Activated T-helper 2 cell treated with anti-CD3 and anti-CD28 coated beads, Interferon-gamma antibody, Interleukin-2, Interleukin-4, amounts not matched to agents 10 μg/mL and 5 μg/mL and 100 μg/mL, durations not matched to agents 14 hours and 24 hours and 36 hours (primary cell): ENCODE measurements around the gene NEK9. TPM values are rescaled to one million over a fixed set of nuclear protein-coding genes. Genes with fewer than 3 reads are reported as not detected.

Source experiments
- DNase-seq: peaks from one replicate; pipeline ENCODE4 v3.0.0; 2021; ENCODE audit warnings: low spot score
- H3K27ac Mint-ChIP-seq: one replicate; pipeline ENCODE4 v1.8.0; 2021; ENCODE audit warnings: mixed read lengths
- H3K27me3 Mint-ChIP-seq: one replicate; pipeline ENCODE4 v1.8.0; 2021; ENCODE audit warnings: low read depth, mixed read lengths
- H3K36me3 Mint-ChIP-seq: one replicate; pipeline ENCODE4 v1.8.0; 2021; ENCODE audit warnings: low read depth, mixed read lengths
- H3K4me1 Mint-ChIP-seq: one replicate; pipeline ENCODE4 v1.8.0; 2021; ENCODE audit warnings: low read depth, mixed read lengths
- H3K4me3 Mint-ChIP-seq: one replicate; pipeline ENCODE4 v1.8.0; 2021; ENCODE audit warnings: low read depth, mild to moderate bottlenecking, moderate library complexity, mixed read lengths
- H3K9me3 Mint-ChIP-seq: one replicate; pipeline ENCODE4 v1.8.0; 2021; ENCODE audit warnings: mixed read lengths
- intact Hi-C: fragments of 100-400 bp; cut with micrococcal nuclease; formaldehyde crosslinking; loops from one replicate; pipeline ENCODE4 v1.15.1; 2023
- total RNA-seq: library from RNA; stranded (reverse); gene quantifications from 2 replicates; pipeline ENCODE4 v1.2.3, GENCODE V29; 2022

NEK9 gene
- 58.1 and 69.8 TPM in 2 replicates for total RNA-seq

DNA sequence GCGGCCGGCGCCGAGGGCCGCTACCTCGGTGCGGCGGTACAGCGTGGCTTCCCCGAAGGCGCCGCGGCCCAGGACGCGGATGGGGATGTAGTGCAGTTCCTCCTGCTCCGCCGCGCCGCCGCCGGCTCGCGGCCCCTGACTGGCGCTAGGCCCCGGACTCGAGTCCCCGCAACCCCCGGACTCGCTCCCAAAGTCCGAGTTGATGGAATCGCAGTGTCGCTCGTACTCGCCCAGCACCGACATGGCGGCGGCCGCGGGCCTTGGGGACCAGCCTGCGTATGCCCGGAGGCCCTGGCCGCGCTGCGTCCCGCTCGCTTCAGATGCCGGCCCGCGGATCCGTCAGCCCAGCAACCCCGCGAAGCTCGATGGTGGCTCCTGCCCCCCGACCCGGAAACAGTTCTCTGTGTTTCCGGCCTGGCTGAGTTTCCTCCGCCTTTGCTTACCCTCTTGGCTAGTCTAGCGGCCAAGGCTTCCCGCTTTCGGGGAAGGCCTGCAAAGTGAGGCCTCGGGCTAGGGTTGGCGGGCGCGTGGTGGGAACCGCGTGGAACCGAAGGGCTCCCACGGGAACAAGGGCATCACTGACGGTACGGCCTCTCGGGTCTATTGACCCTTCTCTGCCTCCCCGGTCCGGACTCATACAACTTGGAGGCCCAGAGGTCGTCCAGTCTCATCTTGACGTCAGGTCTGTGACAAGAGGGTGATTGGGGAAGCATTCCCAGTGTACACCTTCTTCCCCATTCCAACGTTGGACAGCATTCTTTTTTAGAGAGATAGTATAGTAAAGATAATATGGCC is at the start of gene NEK9:
Gene NEK9 (minus strand): TSS at position 370 of the 795 bp plus-strand sequence. CDS start 127 bp downstream, at position 243.
- Mint-ChIP-seq H3K27me3 (no peaks in the 10 kb centered on the region), H3K27ac (peak within 1 kb of the TSS; percentile 96), H3K4me1 (peaks cover 39% of the 10 kb centered on the region), H3K36me3 (peaks cover 33% of the 10 kb centered on the region), H3K9me3 (no peaks in the 10 kb centered on the region), H3K4me3 (peak within 1 kb of the TSS; percentile 98)
- DNase-seq = peak; percentile 85
- intact Hi-C loops = loop anchor here (1.0 to 10.0 kb wide), 4 partner anchors 50 to 535 kb away; partner anchors contain the start of genes ERG28, TMED10 and TTLL5

- Mint-ChIP-seq H3K27me3 (peaks cover 3% of the 10 kb centered on the region), H3K4me3 (peak within 1 kb of the TSS; percentile 87), H3K27ac (peak within 1 kb of the TSS; percentile 92), H3K36me3 (peaks cover 35% of the 10 kb centered on the region), H3K4me1 (peaks cover 25% of the 10 kb centered on the region), H3K9me3 (no peaks in the 10 kb centered on the region)
- DNase-seq = peak; percentile 88
- intact Hi-C loops = loop anchor here (1.0 to 5.0 kb wide), 5 partner anchors 19 to 118 kb away; partner anchors contain the start of genes FOS and NEK9
These were observed 49.4 kb upstream of the NEK9 start, which contains the start of gene TMED10 for GRCh38 chr14:75176142-75176820. Gene TMED10 (minus strand): TSS chr14:75176612. CDS start chr14:75176579, 33 bp downstream.

- DNase-seq = no peak
- Mint-ChIP-seq H3K27ac (peak overlapping the region; percentile 92), H3K4me1 (peaks cover 28% of the 10 kb centered on the region), H3K4me3 (peak overlapping the region; percentile 87), H3K27me3 (peaks cover 3% of the 10 kb centered on the region), H3K9me3 (no peaks in the 10 kb centered on the region), H3K36me3 (peaks cover 40% of the 10 kb centered on the region)
- intact Hi-C loops = loop anchor here (1.0 to 5.0 kb wide), 5 partner anchors 18 to 119 kb away; partner anchors contain the start of genes FOS and NEK9
These were observed 48.9 kb upstream of the NEK9 start for GRCh38 chr14:75175677-75176141.

DNA sequence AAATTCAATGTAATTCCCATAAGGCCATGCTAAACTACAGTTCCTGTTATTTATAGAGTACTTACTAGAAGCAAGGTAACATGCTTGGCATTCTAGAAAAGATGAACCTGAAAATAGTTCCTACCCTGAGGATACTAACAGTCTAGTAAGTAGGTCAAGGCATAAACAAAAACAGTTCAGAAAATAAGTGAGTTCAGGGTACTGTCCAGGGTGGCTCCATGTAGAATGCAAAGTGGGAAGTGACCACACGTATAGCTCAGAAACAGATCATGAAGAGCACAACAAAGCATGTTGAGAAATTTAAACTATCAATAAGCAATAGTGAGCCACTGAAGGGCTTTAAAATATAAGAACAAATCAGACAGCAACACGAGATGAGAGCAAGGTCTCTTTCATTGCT is 47.2 kb upstream of the NEK9 start:
- Mint-ChIP-seq H3K4me1 (peaks cover 40% of the 10 kb centered on the region), H3K27me3 (no peaks in the 10 kb centered on the region), H3K4me3 (peak overlapping the region; percentile 49), H3K27ac (peak overlapping the region; percentile 6), H3K36me3 (peaks cover 49% of the 10 kb centered on the region), H3K9me3 (no peaks in the 10 kb centered on the region)
- intact Hi-C loops = no loop called here
- no peak for DNase-seq

- Mint-ChIP-seq H3K4me1 (peaks cover 62% of the 10 kb centered on the region), H3K27ac (no peak overlapping the region), H3K9me3 (no peaks in the 10 kb centered on the region), H3K36me3 (peaks cover 56% of the 10 kb centered on the region), H3K4me3 (no peak overlapping the region), H3K27me3 (no peaks in the 10 kb centered on the region)
- DNase-seq = no peak
- intact Hi-C loops = no loop called here
These were observed 43.9 kb upstream of the NEK9 start for GRCh38 chr14:75170772-75171171.

DNA sequence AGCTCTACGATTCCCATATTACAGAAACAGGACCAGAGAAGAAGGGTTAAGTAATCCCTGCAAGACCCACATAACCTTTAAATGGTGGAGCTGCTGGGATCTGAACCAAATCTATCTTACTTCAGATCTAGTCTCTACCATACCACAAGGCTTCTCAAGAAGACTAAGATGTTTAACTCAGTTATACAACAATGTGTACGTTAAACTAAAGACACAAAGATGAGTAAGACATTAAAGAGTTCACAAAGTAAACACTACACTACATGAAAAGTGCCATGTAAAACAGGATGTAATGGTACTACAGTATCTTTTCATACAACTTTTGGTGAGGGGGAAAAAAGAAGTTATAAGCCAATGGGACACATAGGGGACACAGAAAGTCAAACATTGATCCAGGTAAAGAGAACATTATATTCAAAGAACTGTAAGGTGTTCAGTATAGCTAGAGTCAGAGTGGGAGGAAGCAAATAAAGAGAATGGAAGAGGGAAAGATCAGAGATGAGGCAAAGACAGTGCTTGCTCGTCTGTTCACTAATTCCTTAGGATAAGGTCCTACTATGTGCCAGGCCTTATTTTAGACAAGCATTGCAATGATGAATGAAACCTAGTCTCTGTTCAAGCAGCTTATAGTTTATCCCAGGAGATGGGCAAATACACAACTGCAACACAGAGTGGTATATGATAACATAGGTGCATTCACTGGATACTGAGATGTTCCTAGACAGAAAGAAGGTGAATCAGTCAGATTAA is 41.9 kb upstream of the NEK9 start:
- intact Hi-C loops = loop anchor here (1.0 to 5.0 kb wide), 2 partner anchors 11 to 36 kb away; no protein-coding TSS in a partner anchor
- Mint-ChIP-seq H3K9me3 (no peaks in the 10 kb centered on the region), H3K27ac (peak overlapping the region; percentile 23), H3K4me3 (peak overlapping the region; percentile 28), H3K27me3 (no peaks in the 10 kb centered on the region), H3K4me1 (peaks cover 54% of the 10 kb centered on the region), H3K36me3 (peaks cover 45% of the 10 kb centered on the region)
- no peak for DNase-seq

DNA sequence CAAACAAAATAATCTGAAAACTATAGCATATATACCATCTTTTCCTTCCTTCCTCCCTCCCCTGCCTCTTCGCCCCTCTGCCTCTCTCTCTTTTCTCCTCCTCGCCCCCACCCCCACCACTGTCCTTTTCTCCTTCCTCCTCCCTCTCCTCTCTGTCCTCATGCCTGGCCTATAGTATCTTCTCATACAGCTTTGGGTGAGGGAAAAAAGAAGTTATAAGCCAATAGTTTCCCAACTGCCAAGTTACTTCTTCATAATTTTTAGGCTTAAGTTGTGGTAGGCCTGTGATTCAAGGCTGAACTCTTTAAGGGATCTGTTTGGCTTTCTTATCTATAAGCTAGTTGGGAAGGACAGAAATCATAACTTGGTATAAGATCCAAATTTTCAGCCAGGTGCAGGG is 40.5 kb upstream of the NEK9 start:
- Mint-ChIP-seq H3K9me3 (no peaks in the 10 kb centered on the region), H3K36me3 (peaks cover 40% of the 10 kb centered on the region), H3K4me3 (no peak overlapping the region), H3K27me3 (no peaks in the 10 kb centered on the region), H3K4me1 (peaks cover 55% of the 10 kb centered on the region), H3K27ac (no peak overlapping the region)
- no peak for DNase-seq
- intact Hi-C loops = loop anchor here (5.0 kb wide), 1 partner anchor 35 kb away; no protein-coding TSS in a partner anchor

DNA sequence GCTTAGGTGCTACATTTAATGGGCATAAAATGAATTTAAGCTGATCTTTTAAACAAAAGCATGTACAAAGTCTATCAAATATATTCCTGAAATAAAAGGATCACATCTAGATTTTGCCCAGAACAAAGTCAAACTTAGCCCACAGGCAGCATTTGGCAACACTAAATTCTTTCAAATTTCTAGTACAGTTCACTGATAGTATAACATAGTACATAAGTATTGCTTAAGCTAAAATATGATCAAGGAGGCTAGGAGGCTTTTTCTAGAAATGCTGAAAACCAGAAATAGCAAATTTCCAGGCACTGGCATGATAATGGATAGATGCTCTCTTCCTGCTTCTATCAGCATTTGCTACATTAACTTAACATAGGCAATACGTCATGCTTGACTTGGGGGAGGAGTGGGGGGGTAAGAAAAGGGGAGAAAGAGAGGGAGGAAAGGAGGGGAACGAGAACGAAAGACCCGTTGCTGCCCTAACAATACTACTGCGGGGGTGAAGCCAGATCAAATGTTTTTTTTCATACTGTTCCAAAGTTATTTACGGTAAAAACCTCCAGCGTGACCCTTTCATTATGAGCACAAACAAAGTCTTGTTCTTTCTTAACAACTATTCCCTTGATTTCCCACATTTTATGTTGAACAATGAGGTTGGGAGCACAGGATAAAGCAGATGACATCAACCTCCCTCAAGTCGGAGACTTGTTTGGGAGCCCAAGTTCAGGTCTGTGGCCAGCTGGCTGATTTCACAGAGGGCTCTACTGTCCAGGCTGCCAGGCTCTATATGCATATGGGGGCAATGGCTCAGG is 38.9 kb upstream of the NEK9 start:
- Mint-ChIP-seq H3K9me3 (no peaks in the 10 kb centered on the region), H3K27me3 (no peaks in the 10 kb centered on the region), H3K27ac (no peak overlapping the region), H3K4me1 (peaks cover 59% of the 10 kb centered on the region), H3K36me3 (peaks cover 35% of the 10 kb centered on the region), H3K4me3 (no peak overlapping the region)
- intact Hi-C loops = loop anchor here (5.0 kb wide), 1 partner anchor 33 kb away; no protein-coding TSS in a partner anchor
- DNase-seq = no peak

GRCh38 chr14:75164809-75165208 is 38.0 kb upstream of the NEK9 start:
- H3K4me1 Mint-ChIP-seq = peaks cover 58% of the 10 kb centered on the region
- H3K9me3 Mint-ChIP-seq = no peaks in the 10 kb centered on the region

DNA sequence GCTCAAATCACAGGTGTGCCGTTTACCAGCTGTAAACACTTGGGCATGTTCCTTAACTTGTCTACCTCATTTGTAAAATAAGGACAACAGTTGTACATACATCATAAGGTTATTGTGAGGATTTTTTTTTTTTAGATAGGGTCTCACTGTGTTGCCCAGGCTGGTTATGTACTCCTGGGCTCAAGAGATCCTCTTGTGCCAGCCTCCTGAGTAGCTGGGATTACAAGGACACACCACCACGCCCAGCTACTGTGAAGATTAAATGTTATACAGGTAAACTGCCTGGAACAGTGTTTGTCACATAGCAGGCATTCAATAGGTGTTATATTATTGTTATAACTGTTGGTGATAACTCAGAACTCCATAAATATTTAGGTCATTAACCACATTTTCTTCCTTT is 36.8 kb upstream of the NEK9 start:
- H3K4me1 Mint-ChIP-seq = peaks cover 60% of the 10 kb centered on the region
- DNase-seq = no peak
- peaks cover 27% of the 10 kb centered on the region for H3K36me3 Mint-ChIP-seq
- H3K4me3 Mint-ChIP-seq = no peak overlapping the region
- no peaks in the 10 kb centered on the region for H3K9me3 Mint-ChIP-seq
- H3K27ac Mint-ChIP-seq = no peak overlapping the region
- no peaks in the 10 kb centered on the region for H3K27me3 Mint-ChIP-seq
- intact Hi-C loops = no loop called here

More at GRCh38 chr14:75164809-75165208, 38.0 kb upstream of the NEK9 start:
- Mint-ChIP-seq H3K27me3 (no peaks in the 10 kb centered on the region), H3K36me3 (peaks cover 28% of the 10 kb centered on the region), H3K27ac (no peak overlapping the region), H3K4me3 (no peak overlapping the region)
- intact Hi-C loops = loop anchor here (5.0 kb wide), 1 partner anchor 33 kb away; no protein-coding TSS in a partner anchor
- no peak for DNase-seq

DNA sequence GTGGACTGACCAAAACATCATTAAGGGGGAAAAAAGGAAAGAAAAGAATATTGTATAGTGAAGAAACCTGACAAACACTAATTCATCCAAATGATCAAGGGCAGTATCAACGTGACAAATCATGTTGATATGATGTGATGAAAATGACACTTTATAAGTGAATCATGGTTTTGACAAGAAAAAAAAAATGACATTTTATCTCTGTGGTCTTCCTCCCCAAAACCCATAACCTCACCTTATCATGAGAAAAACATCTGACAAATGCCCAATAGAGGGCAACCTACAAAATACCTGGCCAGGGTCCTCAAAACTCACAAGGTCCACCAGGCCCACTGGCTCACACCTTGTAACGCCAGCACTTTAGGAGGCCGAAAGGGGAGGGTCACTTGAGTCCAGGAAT is 35.8 kb upstream of the NEK9 start:
- no peak overlapping the region for H3K27ac Mint-ChIP-seq

More for the DNA sequence above, 35.8 kb upstream of the NEK9 start:
- DNase-seq = no peak
- Mint-ChIP-seq H3K4me1 (peaks cover 54% of the 10 kb centered on the region), H3K9me3 (no peaks in the 10 kb centered on the region), H3K4me3 (no peak overlapping the region), H3K36me3 (peaks cover 21% of the 10 kb centered on the region), H3K27me3 (no peaks in the 10 kb centered on the region)
- intact Hi-C loops = no loop called here
